SHP77 treated with DMSO at 0.1 percent for 48 hours (cell line): ENCODE results near the gene ARMC9.
A peak's percentile ranks its signal among the peaks of the same experiment; 100 is the strongest.

Source experiments
- DNase-seq: peaks from one replicate; lab custom pipeline; 2025; lab: John Stamatoyannopoulos, UW

ARMC9 gene

GRCh38 chr2:231204146-231204545 lies 5.7 kb downstream of the ARMC9 start:
- DNase-seq: no peak

GRCh38 chr2:231204581-231204980 lies 6.2 kb downstream of the ARMC9 start:
- no peak for DNase-seq

- DNase-seq: no peak
These were observed 9.3 kb downstream of the ARMC9 start for GRCh38 chr2:231207734-231208133.

GRCh38 chr2:231210782-231211181 lies 12.4 kb downstream of the ARMC9 start:
- DNase-seq: no peak

- no peak for DNase-seq
These were observed 13.1 kb downstream of the ARMC9 start for GRCh38 chr2:231211486-231211885.

GRCh38 chr2:231212329-231212845 lies 14.0 kb downstream of the ARMC9 start:
- DNase-seq: no peak

GRCh38 chr2:231213931-231214642 lies 15.7 kb downstream of the ARMC9 start:
- no peak for DNase-seq

- no peak for DNase-seq
These were observed 19.9 kb downstream of the ARMC9 start for GRCh38 chr2:231218366-231218765.

- DNase-seq: no peak
These were observed 20.9 kb downstream of the ARMC9 start for GRCh38 chr2:231219289-231219688.

- no peak for DNase-seq
These were observed 23.3 kb downstream of the ARMC9 start for GRCh38 chr2:231221761-231222160.

GRCh38 chr2:231222318-231223000 lies 24.0 kb downstream of the ARMC9 start:
- DNase-seq: no peak

- no peak for DNase-seq
These were observed 24.6 kb downstream of the ARMC9 start for GRCh38 chr2:231223001-231223375.

GRCh38 chr2:231223458-231223976 lies 25.1 kb downstream of the ARMC9 start:
- no peak for DNase-seq

- DNase-seq: peak; percentile 38
These were observed 29.1 kb downstream of the ARMC9 start for GRCh38 chr2:231227310-231228162.

GRCh38 chr2:231228223-231228622 lies 29.8 kb downstream of the ARMC9 start:
- no peak for DNase-seq

GRCh38 chr2:231228974-231229529 lies 30.6 kb downstream of the ARMC9 start:
- no peak for DNase-seq

- no peak for DNase-seq
These were observed 36.8 kb downstream of the ARMC9 start for GRCh38 chr2:231235217-231235616.

GRCh38 chr2:231238689-231239088 lies 40.3 kb downstream of the ARMC9 start:
- DNase-seq: no peak

- no peak for DNase-seq
These were observed 41.3 kb downstream of the ARMC9 start for GRCh38 chr2:231239751-231240150.

- no peak for DNase-seq
These were observed 43.5 kb downstream of the ARMC9 start for GRCh38 chr2:231241755-231242507.

- DNase-seq: no peak
These were observed 45.4 kb downstream of the ARMC9 start for GRCh38 chr2:231243866-231244265.
